ENCODE measurements around the gene COL4A1. TPM values are rescaled to one million over a fixed set of nuclear protein-coding genes. Genes with fewer than 3 reads are reported as not detected.

Gene COL4A1
- total RNA-seq, 1 donor from 2014 or later: 105 TPM

- Mint-ChIP-seq H3K9me3 (no peaks in the 10 kb centered on the region), H3K4me1 (peaks cover 5% of the 10 kb centered on the region), H3K36me3 (peaks cover 6% of the 10 kb centered on the region), H3K27ac (no peak overlapping the region), H3K4me3 (no peak overlapping the region), H3K27me3 (ENCODE audit: insufficient read depth, low read depth) (no peaks in the 10 kb centered on the region)
- DNase-seq (ENCODE audit: low spot score): no peak
- no peak overlapping the region for H3K9ac ChIP-seq
- H2AFZ ChIP-seq (replicated peaks): no peak overlapping the region
- peaks cover 9% of the 10 kb centered on the region for H3K4me1 ChIP-seq
- H3K79me2 ChIP-seq (ENCODE audit: low read depth): no peaks in the 10 kb centered on the region
- H3K27ac ChIP-seq: no peak overlapping the region
- H3K36me3 ChIP-seq: no peaks in the 10 kb centered on the region
- TF ChIP-seq, protein P1, sequence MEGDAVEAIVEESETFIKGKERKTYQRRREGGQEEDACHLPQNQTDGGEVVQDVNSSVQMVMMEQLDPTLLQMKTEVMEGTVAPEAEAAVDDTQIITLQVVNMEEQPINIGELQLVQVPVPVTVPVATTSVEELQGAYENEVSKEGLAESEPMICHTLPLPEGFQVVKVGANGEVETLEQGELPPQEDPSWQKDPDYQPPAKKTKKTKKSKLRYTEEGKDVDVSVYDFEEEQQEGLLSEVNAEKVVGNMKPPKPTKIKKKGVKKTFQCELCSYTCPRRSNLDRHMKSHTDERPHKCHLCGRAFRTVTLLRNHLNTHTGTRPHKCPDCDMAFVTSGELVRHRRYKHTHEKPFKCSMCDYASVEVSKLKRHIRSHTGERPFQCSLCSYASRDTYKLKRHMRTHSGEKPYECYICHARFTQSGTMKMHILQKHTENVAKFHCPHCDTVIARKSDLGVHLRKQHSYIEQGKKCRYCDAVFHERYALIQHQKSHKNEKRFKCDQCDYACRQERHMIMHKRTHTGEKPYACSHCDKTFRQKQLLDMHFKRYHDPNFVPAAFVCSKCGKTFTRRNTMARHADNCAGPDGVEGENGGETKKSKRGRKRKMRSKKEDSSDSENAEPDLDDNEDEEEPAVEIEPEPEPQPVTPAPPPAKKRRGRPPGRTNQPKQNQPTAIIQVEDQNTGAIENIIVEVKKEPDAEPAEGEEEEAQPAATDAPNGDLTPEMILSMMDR (IDR thresholded peaks at IDR 0.05): no peak
- TF ChIP-seq EZH2 (IDR thresholded peaks at IDR 0.05): no peak
- TF ChIP-seq EZH2phosphoT487 (IDR thresholded peaks at IDR 0.05): no peak
- no peaks in the 10 kb centered on the region for H3K27me3 ChIP-seq
- H3K4me2 ChIP-seq: no peak overlapping the region
- no peaks in the 10 kb centered on the region for H3K9me3 ChIP-seq (ENCODE audit: low read depth)
- no peaks in the 10 kb centered on the region for H4K20me1 ChIP-seq (ENCODE audit: low read depth)
- H3K4me3 ChIP-seq: no peak overlapping the region
- no peaks in the 10 kb centered on the region for H3F3A ChIP-seq (ENCODE audit: low read depth)
Measured at GRCh38 chr13:110210604-110210985, 96.4 kb downstream of the COL4A1 start.

- Histone ChIP-seq H3K36me3 (no peaks in the 10 kb centered on the region), H3K4me3 (no peak overlapping the region), H3K27ac (no peak overlapping the region), H3K4me1 (peaks cover 9% of the 10 kb centered on the region), H3K9me3 (ENCODE audit: low read depth) (no peaks in the 10 kb centered on the region), H3K79me2 (ENCODE audit: low read depth) (no peaks in the 10 kb centered on the region), H3K27me3 (no peaks in the 10 kb centered on the region), H4K20me1 (ENCODE audit: low read depth) (no peaks in the 10 kb centered on the region), H2AFZ (replicated peaks) (no peak overlapping the region), H3K9ac (no peak overlapping the region), H3K4me2 (no peak overlapping the region), H3F3A (ENCODE audit: low read depth) (no peaks in the 10 kb centered on the region)
- peaks cover 6% of the 10 kb centered on the region for H3K36me3 Mint-ChIP-seq
- H3K4me1 Mint-ChIP-seq: peaks cover 3% of the 10 kb centered on the region
- H3K27me3 Mint-ChIP-seq (ENCODE audit: insufficient read depth, low read depth): no peaks in the 10 kb centered on the region
- H3K27ac Mint-ChIP-seq: no peak overlapping the region
- no peak for DNase-seq (ENCODE audit: low spot score)
- no peak overlapping the region for H3K4me3 Mint-ChIP-seq
- TF ChIP-seq, protein P1 (IDR thresholded peaks at IDR 0.05): no peak
- TF ChIP-seq EZH2 (IDR thresholded peaks at IDR 0.05) (no peak), EZH2phosphoT487 (IDR thresholded peaks at IDR 0.05) (no peak)
- no peaks in the 10 kb centered on the region for H3K9me3 Mint-ChIP-seq
Measured at GRCh38 chr13:110209950-110210603, 96.9 kb downstream of the COL4A1 start.

DNA sequence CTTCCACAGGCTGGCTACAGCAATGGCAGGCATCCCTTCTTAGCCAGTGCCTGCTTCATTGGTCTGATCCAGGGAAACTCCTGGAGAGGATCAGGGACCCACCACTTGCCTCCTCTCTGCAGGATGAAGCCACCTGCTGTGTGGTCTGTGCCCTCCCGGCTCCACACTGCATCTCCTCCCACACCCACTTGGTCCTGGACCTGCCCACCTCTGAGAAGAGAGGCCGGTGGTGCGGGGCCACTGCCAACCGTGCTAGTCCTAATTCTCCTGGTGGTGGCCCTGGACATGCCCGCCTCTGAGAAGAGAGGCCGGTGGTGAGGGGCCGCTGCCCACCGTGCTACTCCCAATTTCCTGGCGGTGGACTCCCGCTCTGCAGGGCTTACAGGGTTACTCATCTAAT is 98.8 kb downstream of the COL4A1 start:
- H3K27ac ChIP-seq: no peak overlapping the region
- no peaks in the 10 kb centered on the region for H3K27me3 ChIP-seq
- H3K27me3 Mint-ChIP-seq (ENCODE audit: insufficient read depth, low read depth): no peaks in the 10 kb centered on the region
- no peak overlapping the region for H3K4me3 Mint-ChIP-seq
- no peaks in the 10 kb centered on the region for H4K20me1 ChIP-seq (ENCODE audit: low read depth)
- no peaks in the 10 kb centered on the region for H3K9me3 ChIP-seq (ENCODE audit: low read depth)
- no peak overlapping the region for H3K4me3 ChIP-seq
- no peak overlapping the region for H2AFZ ChIP-seq (replicated peaks)
- no peak for TF ChIP-seq EZH2 (IDR thresholded peaks at IDR 0.05)
- no peak for TF ChIP-seq EZH2phosphoT487 (IDR thresholded peaks at IDR 0.05)
- TF ChIP-seq, protein P1 (IDR thresholded peaks at IDR 0.05): no peak
- peaks cover 9% of the 10 kb centered on the region for H3K4me1 ChIP-seq
- H3K4me1 Mint-ChIP-seq: no peaks in the 10 kb centered on the region
- no peaks in the 10 kb centered on the region for H3K9me3 Mint-ChIP-seq
- no peaks in the 10 kb centered on the region for H3F3A ChIP-seq (ENCODE audit: low read depth)
- H3K36me3 ChIP-seq: no peaks in the 10 kb centered on the region
- H3K4me2 ChIP-seq: no peak overlapping the region
- H3K9ac ChIP-seq: no peak overlapping the region
- no peak overlapping the region for H3K27ac Mint-ChIP-seq
- peaks cover 4% of the 10 kb centered on the region for H3K36me3 Mint-ChIP-seq
- DNase-seq (ENCODE audit: low spot score): no peak
- H3K79me2 ChIP-seq (ENCODE audit: low read depth): no peaks in the 10 kb centered on the region

Measured in neural progenitor cell (in vitro differentiated cells).